MCF 10A (cell line): Measurements from ENCODE around the gene TRIM29. TPM values are rescaled to one million over a fixed set of nuclear protein-coding genes. Genes with fewer than 3 reads are reported as not detected.
"Not testable (repeated sequence)": the region's sequence is repeated elsewhere in the genome, so short reads cannot be mapped to it uniquely, and the experiment has no call there.

Experiments
- BruUV-seq: library from RNA; stranded (reverse); fragments of 400-500 nt; replicated peaks from 2 replicates; lab custom pipeline; 2021; lab: Mats Ljungman, UMichigan
- CTCF ChIA-PET: fragments of 300-600 bp; sonication (Branson Sonifier 250); formaldehyde crosslinking; extraction: SDS; loops from one replicate; lab custom pipeline; 2021; ENCODE audit warnings: antibody characterized with exemption, inconsistent platforms; lab: Yijun Ruan, JAX
- POLR2A ChIA-PET: fragments of 300-600, 350-650 bp; sonication (Branson Sonifier 250); formaldehyde crosslinking; extraction: SDS; loops from one replicate; lab custom pipeline; 2020; ENCODE audit warnings: antibody characterized with exemption, inconsistent platforms; lab: Yijun Ruan, JAX
- DNase-seq: peaks from one replicate; pipeline ENCODE4 v3.0.0-alpha.2; 2018; ENCODE audit not compliant: unreplicated experiment
- H3K27ac Mint-ChIP-seq: one replicate; pipeline ENCODE4 v1.8.0; 2022; ENCODE audit warnings: mild to moderate bottlenecking, low read depth, mixed read lengths; ENCODE audit not compliant: unreplicated experiment
- H3K27me3 Mint-ChIP-seq: one replicate; pipeline ENCODE4 v1.8.0; 2022; ENCODE audit warnings: mixed read lengths; ENCODE audit not compliant: insufficient read depth, unreplicated experiment
- H3K36me3 Mint-ChIP-seq: one replicate; pipeline ENCODE4 v1.8.0; 2022; ENCODE audit warnings: mild to moderate bottlenecking, moderate library complexity, mixed read lengths; ENCODE audit not compliant: insufficient read depth, unreplicated experiment
- H3K4me1 Mint-ChIP-seq: one replicate; pipeline ENCODE4 v1.8.0; 2022; ENCODE audit warnings: mixed read lengths; ENCODE audit not compliant: insufficient read depth, unreplicated experiment
- H3K4me3 Mint-ChIP-seq: one replicate; pipeline ENCODE4 v1.8.0; 2022; ENCODE audit warnings: mild to moderate bottlenecking, moderate library complexity, mixed read lengths; ENCODE audit not compliant: unreplicated experiment
- H3K9me3 Mint-ChIP-seq: one replicate; pipeline ENCODE4 v1.8.0; 2022; ENCODE audit warnings: mixed read lengths; ENCODE audit not compliant: unreplicated experiment
- CTCF ChIP-seq: fragments of 200-600 bp; IDR thresholded peaks from one replicate; pipeline ENCODE4 v1.8.0; 2022; ENCODE audit warnings: antibody characterized with exemption, mild to moderate bottlenecking; ENCODE audit not compliant: unreplicated experiment
- intact Hi-C: fragments of 100-400 bp; cut with micrococcal nuclease; formaldehyde crosslinking; loops from 2 replicates; pipeline ENCODE4 v1.14.1; 2022
- total RNA-seq: library from RNA; stranded (reverse); gene quantifications from 2 replicates; pipeline ENCODE4 v1.2.3, GENCODE V29; 2022

Gene TRIM29
- total RNA-seq, 1 experiment from 2014 or later = 93.4 TPM

- POLR2A ChIA-PET = interaction anchor here (0.9 to 1.1 kb wide), 2 partner anchors 28 kb away, joined by 3 read pairs; no protein-coding TSS in a partner anchor
- H3K4me3 Mint-ChIP-seq = no peak overlapping the region
- no peaks in the 10 kb centered on the region for H3K36me3 Mint-ChIP-seq
- no peak overlapping the region for H3K27ac Mint-ChIP-seq
- H3K4me1 Mint-ChIP-seq = peaks cover 6% of the 10 kb centered on the region
- DNase-seq = no peak
- intact Hi-C loops = no loop called here
- H3K27me3 Mint-ChIP-seq = peaks cover 16% of the 10 kb centered on the region
- CTCF ChIA-PET = interaction anchor here (0.6 to 4.7 kb wide), 12 partner anchors 9 to 144 kb away, joined by 3 to 21 read pairs (median 4); no protein-coding TSS in a partner anchor
- H3K9me3 Mint-ChIP-seq = no peaks in the 10 kb centered on the region
- no peak for TF ChIP-seq CTCF
- no TSS peak for BruUV-seq
Observed at GRCh38 chr11:120180551-120181232, 42.8 kb upstream of the TRIM29 start.

GRCh38 chr11:120180063-120180462, 42.1 kb upstream of the TRIM29 start:
- CTCF ChIA-PET = interaction anchor here (0.6 to 4.7 kb wide), 13 partner anchors 9 to 145 kb away, joined by 3 to 21 read pairs (median 5); no protein-coding TSS in a partner anchor
- not testable (repeated sequence) for BruUV-seq

GRCh38 chr11:120179057-120179672, 41.3 kb upstream of the TRIM29 start:
- TF ChIP-seq CTCF = no peak
- H3K27ac Mint-ChIP-seq = no peak overlapping the region
- H3K27me3 Mint-ChIP-seq = peaks cover 30% of the 10 kb centered on the region
- no peak for DNase-seq
- H3K36me3 Mint-ChIP-seq = no peaks in the 10 kb centered on the region
- intact Hi-C loops = no loop called here
- ChIA-PET POLR2A (interaction anchor here (0.6 to 0.8 kb wide), 4 partner anchors 27 to 123 kb away, joined by 3 read pairs; no protein-coding TSS in a partner anchor), CTCF (interaction anchor here (0.5 to 4.7 kb wide), 12 partner anchors 8 to 124 kb away, joined by 3 to 21 read pairs (median 6); no protein-coding TSS in a partner anchor)
- H3K9me3 Mint-ChIP-seq = no peaks in the 10 kb centered on the region
- peaks cover 6% of the 10 kb centered on the region for H3K4me1 Mint-ChIP-seq
- no TSS peak for BruUV-seq
- H3K4me3 Mint-ChIP-seq = no peak overlapping the region

More at GRCh38 chr11:120180063-120180462, 42.1 kb upstream of the TRIM29 start:
- H3K4me1 Mint-ChIP-seq, H3K9me3 Mint-ChIP-seq, H3K36me3 Mint-ChIP-seq, H3K4me3 Mint-ChIP-seq, DNase-seq, H3K27ac Mint-ChIP-seq, intact Hi-C loops: not testable (repeated sequence)
- POLR2A ChIA-PET = interaction anchor here (1.1 kb wide), 1 partner anchor 29 kb away, joined by 3 read pairs; no protein-coding TSS in a partner anchor
- peaks cover 22% of the 10 kb centered on the region for H3K27me3 Mint-ChIP-seq

GRCh38 chr11:120178561-120179056, 40.7 kb upstream of the TRIM29 start:
- no TSS peak for BruUV-seq
- ChIA-PET POLR2A (interaction anchor here (0.6 to 0.7 kb wide), 2 partner anchors 28 to 30 kb away, joined by 3 read pairs; no protein-coding TSS in a partner anchor), CTCF (interaction anchor here (0.6 to 4.7 kb wide), 7 partner anchors 12 to 125 kb away, joined by 3 to 21 read pairs (median 5); no protein-coding TSS in a partner anchor)
- intact Hi-C loops = no loop called here
- no peak for DNase-seq
- Mint-ChIP-seq H3K27ac (no peak overlapping the region), H3K4me3 (no peak overlapping the region), H3K36me3 (no peaks in the 10 kb centered on the region), H3K27me3 (peaks cover 36% of the 10 kb centered on the region), H3K9me3 (no peaks in the 10 kb centered on the region), H3K4me1 (peaks cover 6% of the 10 kb centered on the region)
- no peak for TF ChIP-seq CTCF
